SIG-M5 treated with dmso at 0.1 percent for 504 hours (cell line): ENCODE measurements around the gene F12.
"Not testable (repeated sequence)": the region's sequence is repeated elsewhere in the genome, so short reads cannot be mapped to it uniquely, and the experiment has no call there.

ENCODE experiments used
- DNase-seq: peaks from one replicate; lab custom pipeline; 2025; ENCODE audit not compliant: unreplicated experiment; lab: John Stamatoyannopoulos, UW

F12 gene

DNA sequence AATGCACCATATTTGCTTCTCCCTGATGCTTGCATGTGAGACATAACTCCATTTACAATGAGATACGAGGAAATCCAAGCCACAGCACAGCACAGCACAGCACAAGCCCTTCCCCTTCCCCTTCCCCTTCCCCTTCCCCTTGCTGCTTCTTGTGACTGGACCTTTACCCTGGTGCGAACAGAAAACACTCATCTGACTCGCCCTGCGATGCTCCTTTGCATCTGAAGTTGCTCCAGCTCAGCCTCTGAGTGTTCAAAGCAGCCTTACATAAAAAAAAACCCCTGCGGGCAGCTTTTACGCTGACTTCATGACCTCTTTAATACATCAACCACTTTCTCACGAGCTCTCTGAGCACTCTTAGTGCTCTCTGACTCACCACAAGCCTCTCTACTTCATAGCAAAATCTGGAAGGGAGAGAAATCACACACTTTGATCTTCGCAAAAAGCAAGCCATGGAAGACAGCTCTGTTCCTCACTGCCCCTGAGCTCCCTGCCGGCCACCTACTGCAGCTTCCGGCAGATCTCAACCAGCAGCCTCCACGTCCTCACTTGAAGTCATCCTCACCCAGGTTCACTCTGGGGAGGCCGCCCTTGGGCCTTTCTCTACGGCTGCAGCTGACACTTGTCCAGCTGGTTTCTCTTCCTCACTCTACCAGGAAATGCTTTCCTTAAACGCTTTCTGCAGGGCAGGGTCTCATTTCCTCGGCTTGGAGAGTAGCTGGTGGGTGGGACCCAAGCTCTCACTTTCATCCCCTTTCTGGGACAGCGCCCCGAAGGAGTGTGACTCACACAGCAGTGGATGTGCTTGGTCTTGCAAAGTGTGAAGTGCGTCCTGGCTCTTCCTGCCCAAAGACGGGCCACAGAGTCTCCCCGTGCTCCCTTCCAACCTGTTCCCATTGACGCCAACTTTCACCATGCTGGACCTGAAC, 19.9 kb downstream of the F12 start:
- peak; percentile 81 for DNase-seq

DNA sequence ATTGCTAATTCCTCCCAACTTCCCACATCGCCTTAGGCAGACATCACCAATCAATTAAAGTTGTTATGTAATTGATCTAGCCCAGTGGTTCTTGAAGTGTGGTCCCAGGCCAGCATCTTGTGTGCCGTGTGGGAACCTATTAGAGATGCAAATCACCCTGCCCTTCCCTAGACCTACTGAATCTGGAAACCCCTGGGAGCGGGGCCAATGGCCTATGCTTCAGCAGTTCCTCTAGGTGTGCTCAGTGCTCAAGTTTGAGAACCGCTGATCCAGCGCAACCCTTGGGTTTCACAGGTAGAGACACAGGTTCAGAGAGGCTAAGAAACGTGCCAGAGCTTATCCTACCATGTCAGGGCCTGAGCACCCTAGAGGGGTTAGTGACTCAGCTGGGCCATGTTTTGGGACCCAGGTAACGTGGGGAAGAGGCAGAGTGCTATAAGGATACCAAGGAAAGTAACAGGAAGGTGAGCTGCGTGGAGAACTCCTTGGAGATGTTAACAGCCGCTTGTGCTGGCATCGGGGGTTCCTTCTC, 20.8 kb downstream of the F12 start:
- DNase-seq = no peak

DNA sequence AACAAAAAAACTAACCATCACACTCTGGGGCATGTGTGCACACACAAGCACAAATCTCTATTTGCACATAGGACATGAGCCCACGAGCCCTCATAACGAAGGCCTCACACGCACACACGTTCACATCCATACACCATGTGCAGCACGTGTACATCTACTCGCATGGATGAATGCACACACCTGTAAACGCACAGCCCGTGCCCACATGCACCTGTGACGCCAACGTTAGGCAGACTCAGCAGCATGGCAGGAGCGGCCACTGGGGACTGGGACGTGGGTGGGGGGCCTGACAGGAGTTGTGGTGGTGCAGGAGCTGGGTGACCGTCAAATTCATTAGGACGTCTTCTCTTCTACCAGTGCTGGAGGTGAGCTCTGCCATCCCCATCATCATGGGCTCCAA, 22.0 kb downstream of the F12 start:
- no peak for DNase-seq

DNA sequence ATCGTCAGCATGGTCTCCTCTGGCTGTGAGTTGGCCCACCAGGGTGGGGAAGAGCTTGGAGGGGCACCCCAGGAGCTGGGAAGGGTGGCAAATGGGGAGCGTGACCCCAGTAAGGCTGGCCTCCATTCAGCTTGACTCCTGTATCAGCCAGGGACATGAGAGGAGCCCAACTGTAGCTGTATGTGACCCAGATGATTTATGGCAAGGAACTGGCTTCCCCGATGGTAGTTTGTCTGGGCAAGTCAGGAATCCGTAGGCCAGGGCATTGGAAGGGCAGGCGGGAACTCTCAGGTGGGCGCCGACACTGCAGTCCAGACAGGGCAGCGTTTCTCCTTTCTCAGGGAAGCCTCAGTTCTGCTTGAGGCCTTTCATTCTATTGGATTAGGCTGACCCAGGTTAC, 22.8 kb downstream of the F12 start:
- no peak for DNase-seq

DNA sequence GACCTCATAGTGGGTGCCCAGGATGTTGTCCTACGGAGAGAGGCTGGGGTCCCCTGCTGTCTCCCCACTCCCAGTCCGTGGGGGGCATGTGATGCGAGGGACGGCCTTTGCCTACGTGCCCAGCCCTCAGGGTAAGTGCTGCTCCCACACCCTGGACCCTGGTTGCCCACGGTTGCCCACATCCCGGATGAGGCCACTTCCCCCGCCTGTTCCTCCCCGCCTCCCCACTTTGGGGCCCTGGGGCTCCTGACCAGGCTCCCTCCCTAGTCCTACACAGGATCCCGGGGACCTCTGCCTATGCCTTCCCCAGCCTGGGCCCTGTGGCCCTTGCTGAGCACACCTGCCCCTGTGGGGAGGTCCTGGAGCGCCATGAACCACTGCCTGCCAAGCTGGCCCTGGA, 23.6 kb downstream of the F12 start:
- no peak for DNase-seq

DNA sequence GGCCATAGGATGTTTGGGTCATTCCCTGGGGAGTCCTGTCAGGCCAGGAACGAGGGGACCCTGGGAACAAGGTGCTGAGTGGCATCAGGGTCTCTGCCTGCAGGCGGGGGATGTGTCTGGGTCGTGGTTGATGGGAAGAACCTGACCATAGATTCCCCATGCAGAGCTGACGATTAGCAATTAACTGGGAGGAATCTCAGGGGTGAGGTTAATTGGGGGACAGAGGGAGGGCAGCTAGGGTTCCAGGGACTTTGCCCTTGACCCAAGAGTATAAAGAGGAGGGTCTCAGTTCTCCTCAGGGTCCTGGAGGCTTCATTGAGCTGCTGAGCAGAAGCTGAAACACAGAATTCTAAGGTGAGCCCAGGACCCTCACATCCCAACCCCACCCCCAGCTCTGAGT, 25.2 kb downstream of the F12 start, which contains the start of gene SLC34A1:
Gene SLC34A1, plus strand, starts transcription at position 301 of the 400 bp plus-strand sequence. CDS start 1,308 bp downstream, outside the sequence.
- DNase-seq = no peak

DNA sequence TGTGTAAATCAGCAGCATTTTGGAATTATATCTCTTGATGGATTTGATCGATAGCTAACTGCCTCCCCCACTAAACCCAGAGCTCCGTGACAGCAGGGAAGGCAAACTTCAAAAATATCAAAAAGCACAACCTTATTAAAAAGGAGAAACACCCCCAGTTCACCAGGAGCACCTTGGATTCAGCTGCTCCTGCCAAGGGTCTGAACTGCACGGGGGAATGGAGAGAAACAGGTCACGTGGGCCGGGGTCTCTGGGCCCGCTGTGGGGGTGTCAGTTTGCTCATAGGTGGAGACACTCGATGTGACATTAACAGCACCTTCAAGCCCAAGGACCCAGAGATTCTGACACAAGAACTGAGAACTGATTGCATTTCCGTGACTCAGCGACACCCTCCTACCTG, 26.2 kb downstream of the F12 start:
- no peak for DNase-seq

DNA sequence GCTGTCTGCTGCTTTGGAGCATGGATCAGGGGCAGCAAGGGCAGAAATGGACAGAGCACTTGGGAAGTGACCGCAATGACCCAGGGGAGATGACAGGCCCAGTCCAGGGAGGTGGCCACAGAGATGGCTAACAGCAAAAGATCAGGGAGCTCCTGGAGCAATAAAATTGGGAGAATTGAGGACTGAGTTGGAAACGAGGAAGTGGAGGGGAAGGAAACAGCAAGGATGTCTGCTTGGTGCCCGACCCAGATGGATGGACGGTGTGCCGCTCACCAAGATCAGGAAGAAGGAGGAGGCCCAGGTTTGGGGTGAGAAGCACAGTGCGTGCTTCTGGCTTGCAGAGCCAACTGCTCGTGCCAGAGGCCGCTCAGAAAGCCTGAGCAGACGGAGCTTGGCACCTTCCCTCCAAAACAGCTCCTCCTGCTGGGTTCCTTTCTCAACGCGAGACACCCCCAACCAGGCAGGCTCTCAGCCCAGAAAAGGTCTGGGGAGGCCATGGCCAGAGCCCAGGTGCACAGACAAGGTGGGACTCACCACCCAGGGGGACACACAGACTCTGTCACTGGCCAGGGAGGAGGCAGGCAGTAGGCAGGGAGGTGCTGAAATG, 26.8 kb downstream of the F12 start:
- peak; percentile 27 for DNase-seq

DNA sequence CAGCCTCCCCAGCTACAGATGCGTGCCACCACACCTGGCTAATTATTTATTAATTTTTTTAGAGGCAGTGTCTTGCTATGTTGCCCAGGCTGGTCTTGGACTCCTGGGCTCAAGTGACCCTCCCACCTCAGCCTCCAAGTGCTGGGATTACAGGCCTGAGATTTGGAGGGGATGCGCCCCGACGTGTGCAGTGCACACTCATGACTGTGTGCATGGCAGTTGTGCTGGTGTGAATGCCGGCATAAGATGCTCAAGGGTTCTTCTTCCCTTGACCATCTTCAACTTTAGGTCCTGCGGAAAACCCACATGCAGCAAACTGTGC, 28.6 kb downstream of the F12 start:
- DNase-seq = no peak

DNA sequence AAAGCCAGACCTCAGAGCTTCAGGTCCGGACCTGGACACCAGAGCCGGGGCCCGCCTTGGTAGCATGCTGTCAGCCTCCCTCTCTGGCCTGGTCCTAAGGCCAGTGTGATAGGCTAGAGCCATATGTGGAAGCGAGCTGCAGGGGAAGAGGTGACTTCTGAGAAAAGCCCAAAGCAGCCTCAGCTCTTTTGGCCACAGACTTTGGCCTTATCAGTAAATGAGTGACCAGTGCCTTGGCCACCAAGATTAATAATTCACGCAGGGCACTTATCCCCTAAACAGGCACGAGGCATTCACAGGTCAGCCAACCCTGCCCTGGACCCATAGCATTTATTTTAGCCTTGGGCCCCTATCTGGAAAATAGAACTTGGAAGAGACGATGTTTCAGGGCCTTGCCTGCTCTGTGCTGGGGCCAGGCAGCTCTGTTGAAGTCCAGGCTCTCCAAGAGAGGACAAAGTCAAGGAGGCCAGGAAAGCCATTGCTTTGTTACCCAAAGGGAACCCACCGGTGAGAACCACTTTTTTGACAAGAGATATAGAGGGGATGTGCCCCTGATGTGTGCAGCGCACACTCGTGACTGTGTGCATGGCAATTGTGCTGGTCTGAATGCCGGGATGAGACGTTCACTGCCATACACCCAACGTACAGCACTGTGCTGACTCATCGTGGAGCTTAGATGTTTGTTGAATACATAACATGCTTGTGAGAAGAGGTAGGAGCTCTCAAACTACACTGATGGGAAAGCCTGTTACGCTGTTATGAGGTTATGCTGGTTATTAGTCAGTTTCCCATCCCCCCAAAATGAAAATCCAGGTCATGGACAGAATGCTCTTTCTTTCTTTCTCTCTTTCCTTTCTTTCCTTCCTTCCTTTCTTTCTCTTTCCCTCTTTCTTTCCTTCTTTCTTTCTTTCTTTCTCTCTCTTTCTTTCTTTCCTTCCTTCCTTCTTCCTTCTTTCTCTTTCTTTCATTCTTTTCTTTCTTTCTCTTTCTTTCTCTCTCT, 30.2 kb downstream of the F12 start:
- DNase-seq = peak; percentile 35

DNA sequence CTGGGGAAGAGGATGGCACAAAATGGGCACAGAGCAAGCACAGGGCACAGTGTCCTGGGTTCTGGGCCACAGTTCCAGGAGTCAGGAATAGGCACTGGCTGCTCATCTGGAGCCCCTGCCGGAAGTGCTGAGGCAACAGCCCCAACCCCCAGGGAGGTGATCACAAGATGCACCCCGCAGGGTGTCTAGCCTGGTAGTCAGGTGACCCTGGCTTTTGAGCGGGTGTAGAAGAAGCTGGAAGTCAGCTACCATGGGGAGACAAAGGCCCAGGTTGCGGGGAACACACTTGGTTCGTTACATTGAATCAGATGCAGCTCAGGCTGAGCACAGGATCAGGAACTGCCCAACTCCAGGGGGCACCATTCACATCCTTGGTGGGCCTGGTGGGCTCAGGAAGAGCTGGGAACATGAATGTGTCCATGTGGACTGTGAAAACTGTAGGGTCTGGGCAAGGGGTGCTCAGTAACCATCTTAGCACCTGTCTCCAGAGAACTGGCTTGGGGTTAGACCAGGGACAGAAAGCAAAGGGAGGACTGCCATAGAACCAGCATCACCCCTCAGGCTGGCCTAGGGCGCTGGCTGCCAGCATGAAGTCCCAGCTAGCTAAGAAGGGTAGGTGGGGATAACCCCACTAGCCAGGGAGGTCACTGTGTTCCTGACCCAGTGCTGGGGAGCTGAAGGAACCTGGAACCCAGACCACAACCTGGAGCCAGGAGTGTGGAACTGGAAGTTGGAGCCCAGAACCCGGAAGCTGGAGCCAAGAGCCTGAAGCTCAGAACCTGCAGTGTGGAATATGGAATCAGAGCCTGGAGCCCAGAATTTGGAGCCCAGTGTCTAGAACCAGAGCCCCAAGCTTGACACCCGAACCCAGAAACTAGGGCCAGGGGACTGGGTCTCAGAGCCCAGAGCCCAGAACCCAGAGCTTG, 31.2 kb downstream of the F12 start:
- DNase-seq = no peak

DNA sequence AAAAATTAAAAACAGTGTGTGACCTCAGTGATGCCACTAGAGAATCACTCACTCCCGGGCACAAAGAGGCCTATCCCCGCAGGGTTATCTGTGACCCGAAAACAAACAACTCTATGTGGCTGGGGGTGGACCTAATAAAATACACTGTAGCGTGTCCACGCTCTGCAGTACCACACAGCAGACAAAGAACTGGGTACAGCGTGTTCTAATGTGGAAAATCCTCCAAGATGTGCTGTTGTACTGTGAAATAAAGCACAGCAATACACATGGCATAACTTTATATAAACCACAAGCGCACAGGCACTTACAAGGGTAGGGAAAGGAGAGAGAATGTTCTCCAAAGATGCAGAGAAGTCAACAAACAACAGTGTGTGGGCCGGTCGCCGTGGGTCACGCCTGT, 33.3 kb downstream of the F12 start:
- DNase-seq = no peak

DNA sequence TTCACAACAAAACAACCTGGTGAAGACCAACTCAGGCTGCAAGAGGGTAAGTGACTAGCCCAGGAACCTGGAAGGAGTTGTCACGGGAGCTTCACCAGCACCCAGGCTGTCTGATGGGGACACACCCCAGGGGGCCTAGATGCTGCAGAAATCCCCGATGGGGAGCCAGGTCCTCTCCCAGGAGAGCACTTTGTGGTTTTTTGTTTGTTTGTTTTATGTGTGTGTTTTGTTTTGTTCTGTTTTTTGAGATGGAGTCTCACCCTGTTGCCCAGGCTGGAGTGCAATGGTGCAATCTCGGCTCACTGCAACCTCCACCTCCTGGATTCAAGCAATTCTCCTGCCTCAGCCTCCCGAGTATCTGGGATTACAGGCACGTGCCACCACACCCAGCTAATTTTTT, 33.8 kb downstream of the F12 start:
- DNase-seq = not testable (repeated sequence)

DNA sequence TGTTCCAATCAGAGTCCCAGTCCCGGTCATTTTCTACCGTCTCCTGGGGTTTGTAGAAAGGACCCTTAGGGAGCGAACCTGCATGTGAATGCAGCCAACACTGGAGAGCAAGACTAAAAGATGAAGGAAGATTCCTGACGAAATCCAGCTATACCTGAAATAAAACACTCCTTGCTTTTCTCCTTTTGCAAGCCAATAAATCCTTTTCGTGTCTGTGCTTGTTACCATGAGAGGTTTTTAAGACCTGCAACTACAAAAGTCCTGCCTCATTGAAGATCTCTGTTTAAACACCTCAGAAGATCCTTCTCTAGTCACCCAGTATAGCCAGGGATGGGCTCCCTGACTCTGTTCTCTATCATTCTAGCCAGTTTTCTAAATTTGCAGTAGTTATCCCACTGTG, 35.2 kb downstream of the F12 start:
- DNase-seq = no peak

DNA sequence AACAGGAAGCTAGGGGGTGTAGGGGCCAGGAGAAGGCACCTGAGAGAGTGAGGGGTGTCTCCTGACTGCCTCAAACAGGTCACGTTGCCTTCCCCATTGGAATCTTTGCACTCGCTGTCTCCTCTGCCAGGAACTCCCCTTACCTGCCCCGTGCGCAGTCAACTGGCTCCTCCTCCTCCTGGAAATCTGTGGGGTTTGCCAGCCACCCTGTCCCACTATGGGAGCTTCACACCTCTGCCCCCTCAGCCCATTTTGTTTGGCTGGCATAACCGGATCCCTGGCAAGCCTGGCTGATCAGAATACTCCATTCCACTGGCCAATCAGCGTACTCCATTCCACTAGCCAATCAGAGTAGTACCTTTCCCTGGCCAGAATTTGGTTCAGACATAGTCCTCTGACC, 35.6 kb downstream of the F12 start:
- no peak for DNase-seq

DNA sequence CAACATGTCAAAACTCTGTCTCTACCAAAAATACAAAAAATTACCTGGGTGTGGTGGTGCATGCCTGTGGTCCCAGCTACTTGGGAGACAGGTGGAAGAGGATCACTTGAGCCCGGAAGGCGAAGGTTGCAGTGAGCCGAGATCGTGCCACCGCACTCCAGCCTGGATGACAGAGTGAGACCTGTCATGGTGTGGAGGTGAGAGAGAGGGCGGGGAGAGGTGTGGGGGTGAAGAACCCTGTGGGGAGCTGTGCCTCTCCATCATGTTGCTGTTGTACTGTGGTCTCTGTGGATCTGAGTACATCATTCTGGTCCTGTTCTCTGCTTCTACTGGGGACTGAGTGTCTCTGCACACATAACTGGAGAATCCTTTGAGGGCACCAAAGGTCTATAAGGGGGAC, 36.5 kb downstream of the F12 start:
- DNase-seq = no peak

DNA sequence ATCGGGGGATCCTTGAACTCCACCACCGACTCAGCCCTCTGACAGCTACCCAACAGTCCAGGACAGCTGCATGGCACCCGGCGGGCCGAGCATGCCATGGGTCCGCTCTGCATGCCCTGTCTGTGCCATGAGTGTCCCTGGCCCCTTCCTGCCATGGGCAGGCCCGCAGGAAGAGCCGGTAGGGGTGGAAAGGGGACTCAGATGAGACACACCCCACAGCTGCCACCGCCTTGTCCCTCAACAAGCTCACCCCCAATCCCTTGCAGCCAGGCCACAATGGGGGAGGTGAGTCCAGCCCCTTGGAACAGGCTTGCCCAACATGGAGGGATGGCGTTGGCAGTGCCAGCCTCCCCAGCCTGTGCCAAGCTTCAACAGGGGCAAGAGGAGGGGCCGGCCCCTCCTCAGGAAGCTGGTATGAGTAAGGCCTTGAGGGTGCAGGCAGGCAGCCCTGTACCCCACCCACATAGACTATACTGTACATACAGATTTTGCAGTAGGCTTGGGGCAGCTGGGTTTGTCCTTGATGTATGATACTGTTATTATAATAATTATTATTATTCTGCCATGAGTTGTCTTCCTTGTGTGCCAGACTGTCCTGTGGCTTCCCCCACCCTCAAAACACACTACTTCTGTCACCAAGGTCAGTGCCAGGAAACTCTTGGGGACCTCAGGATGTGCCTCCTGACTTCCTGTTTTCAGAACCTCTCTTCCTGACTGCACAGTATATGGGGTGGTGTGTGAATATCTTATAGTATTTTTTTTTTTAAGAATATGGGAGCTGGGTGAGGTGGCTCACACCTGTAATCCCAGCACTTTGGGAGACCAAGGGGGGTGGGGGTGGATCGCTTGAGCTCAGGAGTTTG, 37.1 kb downstream of the F12 start:
- DNase-seq = peak; percentile 36

DNA sequence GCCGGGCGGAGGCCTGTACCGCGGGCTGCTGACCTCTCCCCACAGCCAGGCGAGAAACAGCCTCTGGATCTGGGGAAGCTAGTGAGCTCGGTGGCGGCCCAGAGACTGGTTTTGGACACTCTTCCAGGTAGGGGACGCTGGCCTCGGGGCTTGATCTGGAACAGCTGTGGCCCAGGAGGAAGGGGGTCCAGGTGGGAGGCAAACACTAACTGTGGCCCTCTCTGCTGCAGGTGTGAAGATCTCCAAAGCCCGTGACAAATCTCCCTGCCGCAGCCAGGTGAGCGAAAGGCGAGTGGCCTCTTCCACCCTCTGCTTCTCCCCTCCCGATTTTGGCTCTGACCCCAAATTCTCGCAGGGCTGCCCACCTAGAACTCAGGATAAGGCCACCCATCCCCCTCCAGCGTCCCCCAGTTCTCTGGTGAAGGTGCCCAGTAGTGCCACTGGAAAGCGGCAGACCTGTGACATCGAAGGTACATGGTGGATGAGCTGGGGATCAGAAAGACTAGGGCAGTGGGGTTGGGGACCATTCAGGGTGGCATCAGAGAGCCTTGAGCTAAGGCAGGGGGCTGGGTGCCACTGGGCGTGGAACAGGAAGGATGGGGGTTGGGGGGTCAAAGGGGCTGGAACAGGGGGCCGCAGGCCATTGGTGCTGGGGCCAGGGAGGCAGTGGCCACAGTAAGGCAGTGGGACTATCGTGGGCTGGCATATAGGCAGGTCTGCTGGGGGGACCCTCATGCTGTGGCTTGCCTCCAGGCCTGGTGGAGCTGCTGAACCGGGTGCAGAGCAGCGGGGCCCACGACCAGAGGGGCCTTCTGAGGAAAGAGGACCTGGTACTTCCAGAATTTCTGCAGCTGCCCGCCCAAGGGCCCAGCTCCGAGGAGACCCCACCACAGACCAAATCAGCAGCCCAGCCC, 38.0 kb downstream of the F12 start:
- DNase-seq = no peak
